ENCODE results near the gene JARID2. TPM values are rescaled to one million over a fixed set of nuclear protein-coding genes. Genes with fewer than 3 reads are reported as not detected.
"Not testable (repeated sequence)": the region's sequence is repeated elsewhere in the genome, so short reads cannot be mapped to it uniquely, and the experiment has no call there.

The JARID2 gene
- total and polyA plus RNA-seq, 4 donors: 15.4 to 25.5 (median 23.1) TPM

- WGBS (ENCODE audit: insufficient coverage): no CpG with 5 or more reads among the region's 1 CpG
- DNase-seq (ENCODE audit: low read depth in 4 of 6, low spot score in 6 of 6): no peak
- Histone ChIP-seq H3K4me1 (ENCODE audit: control insufficient read depth, insufficient read depth, low read length) (peaks cover 3% of the 10 kb centered on the region), H3K4me3 (ENCODE audit: low read depth, low read length) (no peak overlapping the region), H3K27me3 (ENCODE audit: control insufficient read depth, insufficient read depth, low read length) (no peaks in the 10 kb centered on the region), H3K9me3 (ENCODE audit: control insufficient read depth, insufficient read depth, low read length) (no peaks in the 10 kb centered on the region), H3K36me3 (ENCODE audit: control insufficient read depth, insufficient read depth, low read length) (no peaks in the 10 kb centered on the region), H3K27ac (ENCODE audit: low read depth, low read length) (no peak overlapping the region)
These were observed 38.9 kb downstream of the JARID2 start for GRCh38 chr6:15284743-15285142.

GRCh38 chr6:15285682-15286294 is 39.9 kb downstream of the JARID2 start:
- Histone ChIP-seq H3K4me1 (ENCODE audit: control insufficient read depth, insufficient read depth, low read length) (peaks cover 3% of the 10 kb centered on the region), H3K27me3 (ENCODE audit: control insufficient read depth, insufficient read depth, low read length) (no peaks in the 10 kb centered on the region), H3K9me3 (ENCODE audit: control insufficient read depth, insufficient read depth, low read length) (no peaks in the 10 kb centered on the region), H3K27ac (ENCODE audit: low read depth, low read length) (no peak overlapping the region), H3K36me3 (ENCODE audit: control insufficient read depth, insufficient read depth, low read length) (no peaks in the 10 kb centered on the region), H3K4me3 (ENCODE audit: low read depth, low read length) (no peak overlapping the region)
- WGBS (ENCODE audit: insufficient coverage): no CpG with 5 or more reads among the region's 3 CpGs
- no peak for DNase-seq (ENCODE audit: low read depth in 4 of 6, low spot score in 6 of 6)

GRCh38 chr6:15287670-15288375 is 42.0 kb downstream of the JARID2 start:
- peaks cover 3% of the 10 kb centered on the region for H3K4me1 ChIP-seq (ENCODE audit: control insufficient read depth, insufficient read depth, low read length)
- no peaks in the 10 kb centered on the region for H3K36me3 ChIP-seq (ENCODE audit: control insufficient read depth, insufficient read depth, low read length)
- H3K27me3 ChIP-seq (ENCODE audit: control insufficient read depth, insufficient read depth, low read length): no peaks in the 10 kb centered on the region
- H3K27ac ChIP-seq (ENCODE audit: low read depth, low read length): no peak overlapping the region
- no peak overlapping the region for H3K4me3 ChIP-seq (ENCODE audit: low read depth, low read length)
- no peak for DNase-seq (ENCODE audit: low read depth in 4 of 6, low spot score in 6 of 6)
- no peaks in the 10 kb centered on the region for H3K9me3 ChIP-seq (ENCODE audit: control insufficient read depth, insufficient read depth, low read length)
- WGBS (ENCODE audit: insufficient coverage): 90% methylated on average over 6 of the region's 6 CpGs

- Histone ChIP-seq H3K9me3 (ENCODE audit: control insufficient read depth, insufficient read depth, low read length) (no peaks in the 10 kb centered on the region), H3K36me3 (ENCODE audit: control insufficient read depth, insufficient read depth, low read length) (no peaks in the 10 kb centered on the region), H3K4me3 (ENCODE audit: low read depth, low read length) (no peak overlapping the region), H3K27ac (ENCODE audit: low read depth, low read length) (no peak overlapping the region), H3K4me1 (ENCODE audit: control insufficient read depth, insufficient read depth, low read length) (peaks cover 5% of the 10 kb centered on the region), H3K27me3 (ENCODE audit: control insufficient read depth, insufficient read depth, low read length) (no peaks in the 10 kb centered on the region)
- DNase-seq (ENCODE audit: low read depth in 4 of 6, low spot score in 6 of 6): no peak
- 94% methylated on average over 6 of the region's 8 CpGs for WGBS (ENCODE audit: insufficient coverage)
These were observed 43.0 kb downstream of the JARID2 start for GRCh38 chr6:15288856-15289255.

GRCh38 chr6:15289456-15289855 is 43.6 kb downstream of the JARID2 start:
- not testable (repeated sequence) for H3K4me3 ChIP-seq (ENCODE audit: low read depth, low read length); DNase-seq (ENCODE audit: low read depth in 4 of 6, low spot score in 6 of 6); H3K4me1 ChIP-seq (ENCODE audit: control insufficient read depth, insufficient read depth, low read length); H3K27me3 ChIP-seq (ENCODE audit: control insufficient read depth, insufficient read depth, low read length); H3K36me3 ChIP-seq (ENCODE audit: control insufficient read depth, insufficient read depth, low read length); H3K9me3 ChIP-seq (ENCODE audit: control insufficient read depth, insufficient read depth, low read length); H3K27ac ChIP-seq (ENCODE audit: low read depth, low read length)
- WGBS (ENCODE audit: insufficient coverage): no CpG with 5 or more reads among the region's 7 CpGs

- no peak overlapping the region for H3K27ac ChIP-seq (ENCODE audit: low read depth, low read length)
- no peak overlapping the region for H3K4me3 ChIP-seq (ENCODE audit: low read depth, low read length)
- no peaks in the 10 kb centered on the region for H3K9me3 ChIP-seq (ENCODE audit: control insufficient read depth, insufficient read depth, low read length)
- H3K36me3 ChIP-seq (ENCODE audit: control insufficient read depth, insufficient read depth, low read length): no peaks in the 10 kb centered on the region
- H3K4me1 ChIP-seq (ENCODE audit: control insufficient read depth, insufficient read depth, low read length): peaks cover 7% of the 10 kb centered on the region
- no peak for DNase-seq (ENCODE audit: low read depth in 4 of 6, low spot score in 6 of 6)
- no peaks in the 10 kb centered on the region for H3K27me3 ChIP-seq (ENCODE audit: control insufficient read depth, insufficient read depth, low read length)
- WGBS (ENCODE audit: insufficient coverage): no CpG with 5 or more reads among the region's 2 CpGs
These were observed 44.3 kb downstream of the JARID2 start for GRCh38 chr6:15290067-15290680.

- no peaks in the 10 kb centered on the region for H3K36me3 ChIP-seq (ENCODE audit: control insufficient read depth, insufficient read depth, low read length)
- no peak overlapping the region for H3K4me3 ChIP-seq (ENCODE audit: low read depth, low read length)
- peak in 1 of 6 donors; percentile 43 for DNase-seq (ENCODE audit: low read depth in 4 of 6, low spot score in 6 of 6)
- H3K4me1 ChIP-seq (ENCODE audit: control insufficient read depth, insufficient read depth, low read length): peaks cover 6% of the 10 kb centered on the region
- WGBS (ENCODE audit: insufficient coverage): 80% methylated on average over 8 of the region's 13 CpGs
- H3K27me3 ChIP-seq (ENCODE audit: control insufficient read depth, insufficient read depth, low read length): no peaks in the 10 kb centered on the region
- H3K9me3 ChIP-seq (ENCODE audit: control insufficient read depth, insufficient read depth, low read length): no peaks in the 10 kb centered on the region
- H3K27ac ChIP-seq (ENCODE audit: low read depth, low read length): no peak overlapping the region
These were observed 45.3 kb downstream of the JARID2 start for GRCh38 chr6:15290962-15291704.

- Histone ChIP-seq H3K4me1 (ENCODE audit: control insufficient read depth, insufficient read depth, low read length) (peaks cover 6% of the 10 kb centered on the region), H3K27me3 (ENCODE audit: control insufficient read depth, insufficient read depth, low read length) (no peaks in the 10 kb centered on the region), H3K27ac (ENCODE audit: low read depth, low read length) (no peak overlapping the region), H3K36me3 (ENCODE audit: control insufficient read depth, insufficient read depth, low read length) (no peaks in the 10 kb centered on the region), H3K4me3 (ENCODE audit: low read depth, low read length) (no peak overlapping the region), H3K9me3 (ENCODE audit: control insufficient read depth, insufficient read depth, low read length) (no peaks in the 10 kb centered on the region)
- WGBS (ENCODE audit: insufficient coverage): 89% methylated on average over 3 of the region's 7 CpGs
- no peak for DNase-seq (ENCODE audit: low read depth in 4 of 6, low spot score in 6 of 6)
These were observed 46.9 kb downstream of the JARID2 start for GRCh38 chr6:15292721-15293302.

GRCh38 chr6:15293674-15294073 is 47.8 kb downstream of the JARID2 start:
- H3K27me3 ChIP-seq (ENCODE audit: control insufficient read depth, insufficient read depth, low read length): no peaks in the 10 kb centered on the region
- no peak overlapping the region for H3K4me3 ChIP-seq (ENCODE audit: low read depth, low read length)
- H3K4me1 ChIP-seq (ENCODE audit: control insufficient read depth, insufficient read depth, low read length): peaks cover 6% of the 10 kb centered on the region
- no peaks in the 10 kb centered on the region for H3K9me3 ChIP-seq (ENCODE audit: control insufficient read depth, insufficient read depth, low read length)
- WGBS (ENCODE audit: insufficient coverage): 88% methylated on average over 1 of the region's 2 CpGs
- no peak for DNase-seq (ENCODE audit: low read depth in 4 of 6, low spot score in 6 of 6)
- H3K27ac ChIP-seq (ENCODE audit: low read depth, low read length): no peak overlapping the region
- H3K36me3 ChIP-seq (ENCODE audit: control insufficient read depth, insufficient read depth, low read length): no peaks in the 10 kb centered on the region
